Adrenal gland (tissue), 12 donors: ENCODE data around the gene ZFYVE16. TPM values are rescaled to one million over a fixed set of nuclear protein-coding genes. Genes with fewer than 3 reads are reported as not detected.
"Not testable (repeated sequence)": the region's sequence is repeated elsewhere in the genome, so short reads cannot be mapped to it uniquely, and the experiment has no call there.

Experiments used
- DNase-seq, 7 donors: peaks; one replicate each; pipeline ENCODE4 v3.0.0-alpha.2; 2019 to 2020
- H3K27ac ChIP-seq, 5 donors: fragments of 200-600 bp; sonication (generic) in 4 of 5; 1 replicate in 3 of 5; 2 replicates in 2 of 5; pipeline versions ENCODE4 v1.5.1 to v1.8.0; 2016 to 2020; ENCODE audit warnings: mild to moderate bottlenecking in 1 of 5
- H3K27me3 ChIP-seq: fragments of 200-600 bp; 2 replicates; pipeline ENCODE4 v1.8.0; 2021
- H3K36me3 ChIP-seq, 2 donors: fragments of 200-600 bp; replicated peaks in 1 of 2; 1 replicate in 1 of 2; 2 replicates in 1 of 2; pipeline versions ENCODE4 v1.5.1 to v1.8.0; 2018 to 2022
- H3K4me1 ChIP-seq, 2 donors: fragments of 200-600 bp; replicated peaks in 1 of 2; 1 replicate in 1 of 2; 2 replicates in 1 of 2; pipeline versions ENCODE4 v1.5.1 to v1.8.0; 2018 to 2021
- H3K4me3 ChIP-seq, 4 donors: fragments of 200-600 bp; sonication (generic) in 3 of 4; one replicate each; pipeline ENCODE4 v1.5.1; 2016 to 2018
- H3K9me3 ChIP-seq, 3 donors: fragments of 200-600 bp; sonication (generic) in 1 of 3; replicated peaks in 1 of 3; 1 replicate in 2 of 3; 2 replicates in 1 of 3; pipeline versions ENCODE4 v1.5.1 to v1.8.0; 2016 to 2021
- POLR2A ChIP-seq, 2 donors: fragments of 450-650 bp; IDR thresholded peaks; one replicate each; pipeline ENCODE4 v1.6.1; 2017; ENCODE audit warnings: antibody characterized with exemption in 2 of 2, mild to moderate bottlenecking in 2 of 2, moderate library complexity in 1 of 2
- WGBS, 4 donors: extraction: QIAGEN DNeasy Blood & Tissue Kit in 2 of 4; methylation state at CpG; one replicate each; pipeline versions ENCODE4 v1.1.5 to v1.1.7; 2013 to 2017; 5-methylcytosine and 5-hydroxymethylcytosine counted together
- intact Hi-C, 2 donors: fragments of 100-400 bp; cut with DNase I; formaldehyde crosslinking; loops; one replicate each; pipeline versions ENCODE4 v1.14.1 to v1.15.0; 2022 to 2023
- polyA plus RNA-seq, 3 donors: library from polyadenylated mRNA; stranded (reverse); fragments of 200-250 nt in 2 of 3; fragments of 350-450 nt in 1 of 3; fragmentation: Illumina TruSeq in 1 of 3; extraction: RNeasy Lipid Tissue Mini Kit (QIAGEN cat#74804) in 1 of 3; gene quantifications; one replicate each; pipeline ENCODE4 v1.2.3, GENCODE V29; 2013 to 2014
- total RNA-seq, 9 donors: library from RNA; depleted of rRNA in 4 of 9; stranded (reverse); fragments of >200 nt in 4 of 9; fragments of 120-200 nt in 1 of 9; fragmentation: NEBNext Ultra II Directional in 1 of 9; extraction: Animal tissue kit (Norgen Biotek cat#: 25700) in 1 of 9; gene quantifications; one replicate each; pipeline versions ENCODE4 v1.1.0 to v1.2.4, GENCODE V29; 2013 to 2023
- TF ChIP-seq, protein P1 (sequence below), 6 experiments: fragments of 450-650 bp in 4 of 6; fragments of 200-600 bp in 2 of 6; sonication (generic) in 1 of 6; IDR thresholded peaks; 1 replicate in 5 of 6; 2 replicates in 1 of 6; pipeline versions ENCODE4 v1.5.1 to v1.8.0; 2016 to 2021; ENCODE audit warnings: antibody characterized with exemption in 6 of 6, mild to moderate bottlenecking in 2 of 6, moderate library complexity in 1 of 6
- donor health status: healthy with polysubstance abuse.
- donor health status: Bipolar disorder and iron deficiency.
- donor health status: DM: yes; HTN: yes; CAD: no.
- donor health status: DM: no; HTN: no; CAD: no.
- donor health status: DM: no; HTN: no; CAD: no.
- donor health status: DM: yes; HTN: yes; CAD: no.

Gene ZFYVE16
- total and polyA plus RNA-seq, 12 donors, result 14.3 to 56.3 (median 36.4) TPM

DNA sequence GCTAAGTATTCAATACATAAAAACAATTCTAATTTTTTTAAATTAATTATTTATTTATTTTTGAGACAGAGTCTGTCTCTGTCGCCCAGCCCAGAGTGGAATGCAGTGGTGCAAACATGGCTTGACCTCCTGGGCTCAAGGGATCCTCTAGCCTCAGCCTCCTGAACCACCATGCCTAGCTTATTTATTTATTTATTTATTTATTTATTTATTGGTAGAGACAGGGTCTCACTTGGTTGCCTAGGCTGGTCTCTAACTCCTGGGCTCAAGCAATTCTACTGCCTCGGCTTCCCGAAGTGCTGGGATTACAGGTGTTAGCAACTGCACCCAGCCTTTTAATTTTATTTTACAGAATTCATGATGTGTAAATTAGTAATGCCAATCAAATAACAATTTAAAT lies 33.7 kb upstream of the ZFYVE16 start:
- Histone ChIP-seq H3K36me3 (no peaks in the 10 kb centered on the region), H3K27me3 (no peaks in the 10 kb centered on the region), H3K4me3 (no peak overlapping the region), H3K27ac (no peak overlapping the region), H3K9me3 (no peaks in the 10 kb centered on the region), H3K4me1 (no peaks in the 10 kb centered on the region)
- intact Hi-C loops, result no loop called here
- TF ChIP-seq POLR2A (IDR thresholded peaks at IDR 0.05), result no peak
- TF ChIP-seq, protein P1, sequence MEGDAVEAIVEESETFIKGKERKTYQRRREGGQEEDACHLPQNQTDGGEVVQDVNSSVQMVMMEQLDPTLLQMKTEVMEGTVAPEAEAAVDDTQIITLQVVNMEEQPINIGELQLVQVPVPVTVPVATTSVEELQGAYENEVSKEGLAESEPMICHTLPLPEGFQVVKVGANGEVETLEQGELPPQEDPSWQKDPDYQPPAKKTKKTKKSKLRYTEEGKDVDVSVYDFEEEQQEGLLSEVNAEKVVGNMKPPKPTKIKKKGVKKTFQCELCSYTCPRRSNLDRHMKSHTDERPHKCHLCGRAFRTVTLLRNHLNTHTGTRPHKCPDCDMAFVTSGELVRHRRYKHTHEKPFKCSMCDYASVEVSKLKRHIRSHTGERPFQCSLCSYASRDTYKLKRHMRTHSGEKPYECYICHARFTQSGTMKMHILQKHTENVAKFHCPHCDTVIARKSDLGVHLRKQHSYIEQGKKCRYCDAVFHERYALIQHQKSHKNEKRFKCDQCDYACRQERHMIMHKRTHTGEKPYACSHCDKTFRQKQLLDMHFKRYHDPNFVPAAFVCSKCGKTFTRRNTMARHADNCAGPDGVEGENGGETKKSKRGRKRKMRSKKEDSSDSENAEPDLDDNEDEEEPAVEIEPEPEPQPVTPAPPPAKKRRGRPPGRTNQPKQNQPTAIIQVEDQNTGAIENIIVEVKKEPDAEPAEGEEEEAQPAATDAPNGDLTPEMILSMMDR (IDR thresholded peaks at IDR 0.05), result no peak
- WGBS, 4 donors, result 94 to 98% (median 95%) methylated on average over 3 of the region's 3 CpGs
- no peak for DNase-seq

DNA sequence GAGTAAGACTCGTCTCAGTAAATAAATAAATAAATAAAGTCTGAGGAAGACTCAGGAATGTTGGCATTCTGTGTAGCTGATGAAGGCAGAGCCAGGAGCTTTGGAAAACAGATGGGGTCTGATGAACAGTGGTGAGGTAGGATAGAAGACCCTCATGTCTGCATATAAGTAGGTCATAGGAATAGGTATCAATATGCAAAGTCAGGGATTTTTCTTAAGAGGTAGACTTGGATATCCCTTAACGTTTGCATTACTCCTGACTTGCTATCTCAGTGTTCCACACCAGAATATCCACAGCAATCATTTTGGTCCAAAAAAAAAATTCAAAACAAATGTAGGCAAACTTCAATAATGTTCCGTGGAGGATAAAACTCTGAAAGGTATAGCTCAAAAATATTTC lies 31.3 kb upstream of the ZFYVE16 start:
- no peak overlapping the region for H3K4me3 ChIP-seq
- no peaks in the 10 kb centered on the region for H3K4me1 ChIP-seq
- no peaks in the 10 kb centered on the region for H3K27me3 ChIP-seq
- intact Hi-C loops, result no loop called here
- H3K36me3 ChIP-seq, result no peaks in the 10 kb centered on the region
- 80 to 90% (median 87%) methylated on average over 3 of the region's 3 CpGs for WGBS, 4 donors
- no peak for DNase-seq
- TF ChIP-seq, protein P1 (IDR thresholded peaks at IDR 0.05), result no peak
- no peak for TF ChIP-seq POLR2A (IDR thresholded peaks at IDR 0.05)
- H3K9me3 ChIP-seq, result no peaks in the 10 kb centered on the region
- no peak overlapping the region for H3K27ac ChIP-seq

DNA sequence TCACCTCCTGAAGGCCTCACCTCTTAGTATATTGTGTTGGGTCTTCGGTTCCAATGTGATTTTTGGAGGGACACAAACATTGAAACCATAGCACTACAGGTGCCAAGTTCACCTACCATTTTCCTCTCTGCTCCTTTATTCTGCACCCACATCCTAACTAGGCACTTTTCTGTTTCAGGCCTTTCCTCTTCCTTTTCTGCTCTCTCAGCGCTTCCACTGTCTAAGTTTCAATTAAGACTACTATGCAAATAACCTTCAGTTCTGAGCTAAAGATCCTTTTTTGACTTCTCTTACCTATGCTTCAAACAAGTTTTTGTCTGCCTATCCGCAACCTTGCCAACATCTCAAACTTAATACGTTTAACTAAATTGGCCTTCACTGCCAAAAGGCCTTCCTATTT lies 25.4 kb upstream of the ZFYVE16 start:
- intact Hi-C loops, result no loop called here

DNA sequence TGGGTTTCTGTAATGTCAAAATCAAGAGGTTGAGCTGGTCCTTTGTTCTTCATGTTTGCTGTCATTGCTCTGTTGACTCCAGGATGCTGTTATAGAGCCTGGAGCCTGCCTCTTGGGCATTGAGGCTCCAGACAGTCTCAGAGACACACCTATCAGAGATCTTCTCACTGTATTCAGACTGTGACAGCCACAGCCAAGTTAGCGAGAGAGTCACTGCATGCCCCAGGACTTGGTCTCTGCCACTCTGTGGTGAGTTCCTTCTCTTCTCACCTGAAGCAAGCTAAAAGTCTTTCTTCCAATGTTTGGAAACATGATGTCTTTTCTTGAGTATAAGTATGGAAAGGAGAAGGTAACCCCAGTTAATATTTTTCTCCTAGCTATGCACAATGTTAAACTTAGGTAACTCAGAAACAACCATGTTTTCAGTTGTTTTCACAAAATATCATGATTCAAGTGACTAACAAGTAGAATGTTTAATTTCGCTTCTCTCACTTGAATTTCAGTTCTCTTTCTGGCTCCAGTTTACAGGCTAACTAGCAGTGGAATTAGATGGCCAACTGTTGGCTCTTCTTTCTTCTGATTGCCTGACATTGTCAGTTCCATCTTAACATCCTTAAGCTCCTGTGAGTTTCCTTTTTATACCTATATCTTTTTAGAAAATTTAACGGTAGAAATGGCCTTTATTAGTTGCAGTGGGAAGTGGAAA lies 20.6 kb upstream of the ZFYVE16 start:
- no peak overlapping the region for H3K4me3 ChIP-seq
- no peak for DNase-seq
- no peaks in the 10 kb centered on the region for H3K36me3 ChIP-seq
- no peaks in the 10 kb centered on the region for H3K9me3 ChIP-seq
- TF ChIP-seq POLR2A (IDR thresholded peaks at IDR 0.05), result no peak
- H3K27me3 ChIP-seq, result no peaks in the 10 kb centered on the region
- H3K27ac ChIP-seq, result no peak overlapping the region
- H3K4me1 ChIP-seq, result no peaks in the 10 kb centered on the region
- WGBS, 4 donors, result 68 to 85% (median 82%) methylated on average over 3 of the region's 3 CpGs
- intact Hi-C loops, result no loop called here

More for the DNA sequence above, 25.4 kb upstream of the ZFYVE16 start:
- Histone ChIP-seq H3K4me3 (no peak overlapping the region), H3K4me1 (no peaks in the 10 kb centered on the region), H3K9me3 (no peaks in the 10 kb centered on the region), H3K27ac (no peak overlapping the region), H3K27me3 (no peaks in the 10 kb centered on the region), H3K36me3 (no peaks in the 10 kb centered on the region)
- 90 to 97% (median 92%) methylated on average over 4 of the region's 4 CpGs for WGBS, 4 donors
- TF ChIP-seq, protein P1 (IDR thresholded peaks at IDR 0.05), result no peak
- no peak for TF ChIP-seq POLR2A (IDR thresholded peaks at IDR 0.05)
- DNase-seq, result no peak

DNA sequence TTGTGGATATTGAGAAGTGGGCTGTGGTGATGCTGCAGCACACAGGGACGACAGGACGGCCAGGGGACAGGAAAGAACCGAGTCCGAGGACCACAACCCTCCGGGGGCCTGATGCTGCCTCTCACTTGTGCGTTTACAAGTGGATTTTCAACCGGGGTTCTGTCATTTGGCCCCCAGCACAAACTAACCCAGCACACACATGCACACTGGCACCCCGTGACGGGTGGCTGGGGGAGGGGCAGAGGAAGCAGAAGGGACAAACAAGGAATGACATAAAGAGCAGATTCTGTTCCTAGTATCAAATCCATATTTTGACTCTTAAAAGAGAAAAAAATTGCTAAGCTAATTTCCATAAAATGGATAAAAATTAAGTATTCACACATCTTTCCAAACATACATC lies 18.3 kb upstream of the ZFYVE16 start:
- no peaks in the 10 kb centered on the region for H3K4me1 ChIP-seq
- no peak overlapping the region for H3K4me3 ChIP-seq
- intact Hi-C loops, result no loop called here
- H3K36me3 ChIP-seq, result no peaks in the 10 kb centered on the region
- TF ChIP-seq, protein P1 (IDR thresholded peaks at IDR 0.05), result no peak
- TF ChIP-seq POLR2A (IDR thresholded peaks at IDR 0.05), result no peak
- H3K9me3 ChIP-seq, result no peaks in the 10 kb centered on the region
- WGBS, 4 donors, result 48 to 61% (median 57%) methylated on average over 9 of the region's 9 CpGs
- no peaks in the 10 kb centered on the region for H3K27me3 ChIP-seq
- no peak overlapping the region for H3K27ac ChIP-seq
- DNase-seq, result peak in 3 of 7 donors; percentile 27 to 36 (median 27)

DNA sequence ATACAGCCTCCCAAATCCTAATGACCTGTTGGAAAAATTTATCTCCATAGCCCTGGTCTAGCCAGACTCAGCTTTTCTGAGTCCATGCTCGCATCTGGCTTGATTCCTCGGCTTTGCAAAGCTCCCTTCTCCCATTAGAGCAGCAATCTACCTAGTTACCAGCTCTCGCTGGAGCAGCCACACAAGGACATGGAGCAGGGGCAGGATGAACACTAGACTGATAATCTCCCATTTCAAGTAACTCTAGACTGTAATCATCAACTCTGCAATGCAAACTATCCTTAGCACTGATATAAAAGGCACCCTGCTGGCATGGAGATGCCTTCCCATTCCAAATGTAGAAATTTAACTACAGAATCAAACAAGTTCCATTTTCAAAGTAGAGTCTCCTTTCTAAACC lies 17.5 kb upstream of the ZFYVE16 start:
- H3K36me3 ChIP-seq, H3K4me3 ChIP-seq, H3K4me1 ChIP-seq, H3K27me3 ChIP-seq, H3K27ac ChIP-seq, DNase-seq, intact Hi-C loops, H3K9me3 ChIP-seq: not testable (repeated sequence)
- WGBS, 4 donors, result 76 to 88% (median 79%) methylated on average over 3 of the region's 3 CpGs

DNA sequence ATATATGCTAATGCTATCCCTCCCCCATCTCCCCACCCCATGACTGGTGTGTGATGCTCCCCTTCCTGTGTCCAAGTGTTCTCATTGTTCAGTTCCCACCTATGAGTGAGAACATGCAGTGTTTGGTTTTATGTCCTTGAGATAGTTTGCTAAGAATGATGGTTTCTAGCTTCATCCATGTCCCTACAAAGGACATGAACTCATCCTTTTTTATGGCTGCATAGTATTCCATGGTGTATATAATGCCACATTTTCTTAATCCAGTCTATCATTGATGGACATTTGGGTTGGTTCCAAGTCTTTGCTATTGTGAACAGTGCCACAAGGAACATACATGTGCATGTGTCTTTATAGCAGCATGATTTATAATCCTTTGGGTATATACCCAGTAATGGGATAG lies 16.6 kb upstream of the ZFYVE16 start:
- H3K27ac ChIP-seq, DNase-seq, H3K4me1 ChIP-seq, H3K4me3 ChIP-seq, intact Hi-C loops, H3K27me3 ChIP-seq, H3K36me3 ChIP-seq, H3K9me3 ChIP-seq: not testable (repeated sequence)
